Measurements from ENCODE around the gene ZNF518B.

ZNF518B gene

GRCh38 chr4:10454726-10455125, 2.5 kb downstream of the ZNF518B start:
- H3K36me3 ChIP-seq (ENCODE audit: control insufficient read depth, insufficient read depth, low read length) = no peaks in the 10 kb centered on the region
- H3K79me2 ChIP-seq = no peaks in the 10 kb centered on the region
- H3K9me3 ChIP-seq (ENCODE audit: control insufficient read depth, low read length) = no peaks in the 10 kb centered on the region
- H3K27ac ChIP-seq = no peak overlapping the region
- H2AFZ ChIP-seq = no peak overlapping the region
- no peak overlapping the region for H3K9ac ChIP-seq
- H3K4me1 ChIP-seq = no peaks in the 10 kb centered on the region
- H3K4me2 ChIP-seq (ENCODE audit: low read length) = no peak overlapping the region
- no peak overlapping the region for H3K4me3 ChIP-seq (ENCODE audit: low read depth, low read length)
- no peak for TF ChIP-seq CTCF (IDR thresholded peaks at IDR 0.05)
- H3K27me3 ChIP-seq (ENCODE audit: control insufficient read depth, insufficient read depth, low read length) = peaks cover 3% of the 10 kb centered on the region

GRCh38 chr4:10454121-10454520, 3.1 kb downstream of the ZNF518B start:
- no peaks in the 10 kb centered on the region for H3K79me2 ChIP-seq
- H3K9ac ChIP-seq = no peak overlapping the region
- TF ChIP-seq CTCF (IDR thresholded peaks at IDR 0.05) = no peak
- no peaks in the 10 kb centered on the region for H3K27me3 ChIP-seq (ENCODE audit: control insufficient read depth, insufficient read depth, low read length)
- no peaks in the 10 kb centered on the region for H3K9me3 ChIP-seq (ENCODE audit: control insufficient read depth, low read length)
- H3K4me2 ChIP-seq (ENCODE audit: low read length) = no peak overlapping the region
- H3K27ac ChIP-seq = no peak overlapping the region
- H2AFZ ChIP-seq = no peak overlapping the region
- no peaks in the 10 kb centered on the region for H3K36me3 ChIP-seq (ENCODE audit: control insufficient read depth, insufficient read depth, low read length)
- no peak overlapping the region for H3K4me3 ChIP-seq (ENCODE audit: low read depth, low read length)
- no peaks in the 10 kb centered on the region for H3K4me1 ChIP-seq

- Histone ChIP-seq H2AFZ (no peak overlapping the region), H3K4me1 (no peaks in the 10 kb centered on the region), H3K4me3 (ENCODE audit: low read depth, low read length) (no peak overlapping the region), H3K4me2 (ENCODE audit: low read length) (no peak overlapping the region), H3K9me3 (ENCODE audit: control insufficient read depth, low read length) (no peaks in the 10 kb centered on the region), H3K27ac (no peak overlapping the region), H3K9ac (no peak overlapping the region), H3K27me3 (ENCODE audit: control insufficient read depth, insufficient read depth, low read length) (no peaks in the 10 kb centered on the region), H3K79me2 (no peaks in the 10 kb centered on the region), H3K36me3 (ENCODE audit: control insufficient read depth, insufficient read depth, low read length) (no peaks in the 10 kb centered on the region)
- no peak for TF ChIP-seq CTCF (IDR thresholded peaks at IDR 0.05)
Observed at GRCh38 chr4:10448991-10449390, 8.2 kb downstream of the ZNF518B start.

GRCh38 chr4:10442976-10443375, 14.2 kb downstream of the ZNF518B start:
- Histone ChIP-seq H3K27ac (no peak overlapping the region), H3K79me2 (no peaks in the 10 kb centered on the region), H3K9me3 (ENCODE audit: control insufficient read depth, low read length) (no peaks in the 10 kb centered on the region), H3K4me3 (ENCODE audit: low read depth, low read length) (no peak overlapping the region), H2AFZ (no peak overlapping the region), H3K27me3 (ENCODE audit: control insufficient read depth, insufficient read depth, low read length) (no peaks in the 10 kb centered on the region), H3K36me3 (ENCODE audit: control insufficient read depth, insufficient read depth, low read length) (no peaks in the 10 kb centered on the region), H3K4me1 (no peaks in the 10 kb centered on the region), H3K4me2 (ENCODE audit: low read length) (no peak overlapping the region), H3K9ac (no peak overlapping the region)
- no peak for TF ChIP-seq CTCF (IDR thresholded peaks at IDR 0.05)

- H3K4me2 ChIP-seq (ENCODE audit: low read length) = no peak overlapping the region
- H3K4me3 ChIP-seq (ENCODE audit: low read depth, low read length) = no peak overlapping the region
Observed at GRCh38 chr4:10441512-10441911, 15.7 kb downstream of the ZNF518B start.

More at GRCh38 chr4:10441512-10441911, 15.7 kb downstream of the ZNF518B start:
- H3K27ac ChIP-seq = no peak overlapping the region
- no peaks in the 10 kb centered on the region for H3K9me3 ChIP-seq (ENCODE audit: control insufficient read depth, low read length)
- no peaks in the 10 kb centered on the region for H3K4me1 ChIP-seq
- TF ChIP-seq CTCF (IDR thresholded peaks at IDR 0.05) = no peak
- no peaks in the 10 kb centered on the region for H3K27me3 ChIP-seq (ENCODE audit: control insufficient read depth, insufficient read depth, low read length)
- H3K9ac ChIP-seq = no peak overlapping the region
- H3K79me2 ChIP-seq = no peaks in the 10 kb centered on the region
- H3K36me3 ChIP-seq (ENCODE audit: control insufficient read depth, insufficient read depth, low read length) = no peaks in the 10 kb centered on the region
- H2AFZ ChIP-seq = no peak overlapping the region
